Measurements from ENCODE around the gene FARS2. TPM values are rescaled to one million over a fixed set of nuclear protein-coding genes. Genes with fewer than 3 reads are reported as not detected.

FARS2 gene
- total and polyA plus RNA-seq, 2 of the 13 experiments (the other 11 are each of a cell fraction or from before 2014, with no cell fraction given): 15.4 to 26.0 TPM

- CTCF ChIA-PET (ENCODE audit: low intra/inter-chr PET ratio, low total read pairs): no interaction called here
- Histone ChIP-seq H4K20me1 (ENCODE audit: insufficient read depth, low read length) (no peaks in the 10 kb centered on the region), H3K4me2 (ENCODE audit: low read depth, low read length) (no peak overlapping the region), H3K27me3 (ENCODE audit: control insufficient read depth in 1 of 2, insufficient read depth in 2 of 2, low read length in 2 of 2) (no peaks in the 10 kb centered on the region), H3K4me1 (ENCODE audit: insufficient read depth, low read length) (no peaks in the 10 kb centered on the region), H3K4me3 (replicated peaks in 1 of 3; ENCODE audit: insufficient read depth in 1 of 3, low read depth in 2 of 3, low read length in 3 of 3) (no peak overlapping the region), H3K36me3 (replicated peaks in 1 of 2; ENCODE audit: control insufficient read depth in 1 of 2, insufficient read depth in 2 of 2, low read length in 2 of 2) (no peaks in the 10 kb centered on the region), H3K9ac (ENCODE audit: insufficient read depth, low read depth, low read length) (no peak overlapping the region), H3K9me3 (ENCODE audit: low read length) (no peaks in the 10 kb centered on the region), H3K79me2 (ENCODE audit: insufficient read depth, low read length) (no peaks in the 10 kb centered on the region), H3K27ac (ENCODE audit: extremely low read length, insufficient read depth, low read length) (no peak overlapping the region), H2AFZ (ENCODE audit: low read length) (no peak overlapping the region)
- DNase-seq (ENCODE audit: low spot score) (no peak), FAIRE-seq (no peak), ATAC-seq (no peak)
- POLR2A ChIA-PET: no interaction called here
- TF ChIP-seq KLF11 (CRISPR knock-in tag; IDR thresholded peaks at IDR 0.05): no peak
- TF ChIP-seq PLSCR1 (CRISPR knock-in tag; IDR thresholded peaks at IDR 0.05; ENCODE audit: borderline replicate concordance): no peak
- TF ChIP-seq TRIM22 (IDR thresholded peaks at IDR 0.05): no peak
- no peak for TF ChIP-seq ZNF383 (CRISPR knock-in tag; IDR thresholded peaks at IDR 0.05; ENCODE audit: borderline replicate concordance)
- no peak for TF ChIP-seq SMARCC2 (IDR thresholded peaks at IDR 0.05)
- TF ChIP-seq ZNF782 (CRISPR knock-in tag; IDR thresholded peaks at IDR 0.05; ENCODE audit: borderline replicate concordance): no peak
- TF ChIP-seq GATAD2A (CRISPR knock-in tag; IDR thresholded peaks at IDR 0.05): no peak
- TF ChIP-seq KLF6 (CRISPR knock-in tag; IDR thresholded peaks at IDR 0.05): no peak
- no peak for TF ChIP-seq ZNF570 (CRISPR knock-in tag; IDR thresholded peaks at IDR 0.05; ENCODE audit: borderline replicate concordance)
- TF ChIP-seq MED13 (CRISPR knock-in tag; IDR thresholded peaks at IDR 0.05): no peak
- no peak for TF ChIP-seq HIVEP1 (CRISPR knock-in tag; IDR thresholded peaks at IDR 0.05)
- no peak for TF ChIP-seq THYN1 (CRISPR knock-in tag; IDR thresholded peaks at IDR 0.05; ENCODE audit: borderline replicate concordance, low read depth)
- no peak for TF ChIP-seq RCOR2 (CRISPR knock-in tag; IDR thresholded peaks at IDR 0.05)
- no peak for TF ChIP-seq CBX5 (CRISPR knock-in tag; IDR thresholded peaks at IDR 0.05; ENCODE audit: borderline replicate concordance)
- TF ChIP-seq KAT2B (IDR thresholded peaks at IDR 0.05; ENCODE audit: borderline replicate concordance, low read depth, low read length): no peak
- TF ChIP-seq ZNF12 (CRISPR knock-in tag; IDR thresholded peaks at IDR 0.05): no peak
- TF ChIP-seq ZNF75D (CRISPR knock-in tag; IDR thresholded peaks at IDR 0.05; ENCODE audit: borderline replicate concordance): no peak
- TF ChIP-seq CSRNP1 (CRISPR knock-in tag; IDR thresholded peaks at IDR 0.05): no peak
- in situ Hi-C loops (cut with HindIII; ENCODE audit: extremely low pct_ligation_motif_present, low pct_unique_long_range_greater_than_20kb) (no loop called here), intact Hi-C loops (cut with micrococcal nuclease; ENCODE audit: unreplicated experiment) (no loop called here)
- BruUV-seq (replicated peaks): no TSS peak
These were observed 253.0 kb downstream of the FARS2 start for GRCh38 chr6:5514353-5514752.

Measured in HepG2 (cell line).